Pancreas (tissue), 10 donors: ENCODE data around the gene CLCN6. TPM values are rescaled to one million over a fixed set of nuclear protein-coding genes. Genes with fewer than 3 reads are reported as not detected.

ENCODE experiments used
- ATAC-seq, 4 donors: fragments of 200-7000 bp; cut with Tn5 transposase; one replicate each; pipeline versions ENCODE4 v1.8.0 to v1.9.1; 2020; ENCODE audit warnings: mild to moderate bottlenecking in 4 of 4, moderate library complexity in 4 of 4
- DNase-seq, 6 donors: peaks; one replicate each; pipeline ENCODE4 v3.0.0-alpha.2; 2020
- FAIRE-seq: peaks from 2 replicates; lab custom pipeline; 2012; peaks lifted over from hg19 to GRCh38; lab: Jason Lieb, UNC
- H3K27ac ChIP-seq, 4 donors: fragments of 200-600 bp; sonication (generic); 1 replicate in 3 of 4; 2 replicates in 1 of 4; pipeline versions ENCODE4 v1.5.0 to v1.8.0; 2020
- H3K27me3 ChIP-seq, 4 donors: fragments of 200-600 bp; one replicate each; pipeline ENCODE4 v1.8.0; 2021
- H3K36me3 ChIP-seq, 3 donors: fragments of 200-600 bp; sonication (generic) in 1 of 3; one replicate each; pipeline versions ENCODE4 v1.5.0 to v1.8.0; 2020 to 2021
- H3K4me1 ChIP-seq, 3 donors: fragments of 200-600 bp; one replicate each; pipeline ENCODE4 v1.8.0; 2021
- H3K4me3 ChIP-seq, 4 donors: fragments of 200-600 bp; sonication (generic) in 2 of 4; one replicate each; pipeline versions ENCODE4 v1.5.0 to v1.8.0; 2020 to 2021
- H3K9me3 ChIP-seq, 4 donors: fragments of 200-600 bp; one replicate each; pipeline ENCODE4 v1.8.0; 2021
- WGBS, 2 donors: extraction: QIAGEN DNeasy Blood & Tissue Kit; methylation state at CpG; one replicate each; pipeline ENCODE4 v1.1.7; 2013; 5-methylcytosine and 5-hydroxymethylcytosine counted together
- intact Hi-C, 3 donors: fragments of 100-400 bp; cut with DNase I; formaldehyde crosslinking; loops; one replicate each; pipeline versions ENCODE4 v1.11.1 to v1.14.2; 2022
- polyA plus RNA-seq, 2 donors: library from polyadenylated mRNA; stranded (reverse); fragments of 200-250 nt; gene quantifications; one replicate each; pipeline ENCODE4 v1.2.3, GENCODE V29; 2013
- total RNA-seq, 6 donors: library from RNA; stranded (reverse); fragmentation: NEBNext Ultra II Directional in 4 of 6; extraction: Animal tissue kit (Norgen Biotek cat#: 25700) in 4 of 6; gene quantifications; one replicate each; pipeline versions ENCODE4 v1.2.1 to v1.2.4, GENCODE V29; 2021 to 2023
- TF ChIP-seq, protein P1 (sequence below), 4 donors: fragments of 200-600 bp; sonication (generic) in 3 of 4; IDR thresholded peaks; one replicate each; pipeline versions ENCODE4 v1.5.0 to v1.8.0; 2021; ENCODE audit warnings: antibody characterized with exemption in 4 of 4
- donor health status: healthy with polysubstance abuse.
- donor health status: DM: no; HTN: no; CAD: no; lungs with moderate emphysema.
- donor health status: DM: no; HTN: no; CAD: no.
- donor health status: control.
- donor health status: control.
- donor health status: Bipolar disorder and iron deficiency.
- donor health status: DM: yes; HTN: yes; CAD: no.
- donor health status: DM: no; HTN: no; CAD: no.
- donor health status: DM: no; HTN: no; CAD: no.
- donor health status: DM: yes; HTN: yes; CAD: no.

CLCN6 gene
- total and polyA plus RNA-seq, 8 donors = 4.3 to 16.8 (median 7.6) TPM

DNA sequence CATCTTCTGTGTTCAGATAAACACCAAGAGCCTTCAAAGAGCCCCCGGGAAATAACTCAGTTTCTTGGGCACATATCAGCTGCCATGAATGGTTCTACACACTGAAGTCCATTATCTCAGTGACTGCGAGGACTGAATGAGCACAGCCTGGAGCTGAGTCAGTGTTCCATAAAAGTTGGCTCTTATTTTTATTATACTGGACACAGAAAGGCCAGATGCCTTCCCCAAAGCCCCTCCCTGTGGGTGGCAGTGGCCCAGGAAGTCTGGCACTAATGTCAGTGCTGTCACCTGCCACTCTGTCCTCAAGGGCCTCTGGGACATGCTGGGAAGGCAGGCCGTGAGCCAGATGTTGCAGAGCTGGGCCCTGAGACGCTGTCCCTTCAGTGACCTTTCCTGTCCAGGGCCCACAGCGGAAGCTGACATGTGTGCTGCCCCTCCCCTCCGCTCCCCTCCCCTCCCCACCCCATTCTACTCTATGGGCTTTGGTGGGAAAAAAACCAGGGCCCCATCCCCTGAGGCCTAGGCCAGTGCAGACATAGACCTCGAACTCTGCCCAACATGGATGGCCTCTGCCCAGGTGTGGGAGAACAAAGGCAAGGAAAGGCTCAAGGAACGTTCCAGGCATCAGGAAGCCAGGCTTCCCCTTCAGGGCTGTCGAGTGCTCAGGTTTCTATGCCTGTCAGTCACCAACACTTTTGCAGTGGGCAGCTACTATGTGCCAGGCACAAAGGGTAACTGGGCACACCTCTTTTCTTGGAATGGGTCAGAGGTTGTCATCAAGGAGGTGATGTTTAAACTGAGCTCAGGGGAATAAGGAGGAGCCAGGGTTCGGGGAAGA is 75.1 kb downstream of the CLCN6 start:
- Histone ChIP-seq H3K4me1 (peaks cover 0 to 8% (median 6%) of the 10 kb centered on the region in 3 donors), H3K27me3 (no peaks in the 10 kb centered on the region), H3K9me3 (no peaks in the 10 kb centered on the region), H3K27ac (no peak overlapping the region), H3K4me3 (no peak overlapping the region), H3K36me3 (no peaks in the 10 kb centered on the region)
- intact Hi-C loops = no loop called here
- DNase-seq (no peak), FAIRE-seq (no peak), ATAC-seq (no peak)
- 56 to 63% methylated on average over 10 of the region's 10 CpGs for WGBS, 2 donors
- TF ChIP-seq, protein P1, sequence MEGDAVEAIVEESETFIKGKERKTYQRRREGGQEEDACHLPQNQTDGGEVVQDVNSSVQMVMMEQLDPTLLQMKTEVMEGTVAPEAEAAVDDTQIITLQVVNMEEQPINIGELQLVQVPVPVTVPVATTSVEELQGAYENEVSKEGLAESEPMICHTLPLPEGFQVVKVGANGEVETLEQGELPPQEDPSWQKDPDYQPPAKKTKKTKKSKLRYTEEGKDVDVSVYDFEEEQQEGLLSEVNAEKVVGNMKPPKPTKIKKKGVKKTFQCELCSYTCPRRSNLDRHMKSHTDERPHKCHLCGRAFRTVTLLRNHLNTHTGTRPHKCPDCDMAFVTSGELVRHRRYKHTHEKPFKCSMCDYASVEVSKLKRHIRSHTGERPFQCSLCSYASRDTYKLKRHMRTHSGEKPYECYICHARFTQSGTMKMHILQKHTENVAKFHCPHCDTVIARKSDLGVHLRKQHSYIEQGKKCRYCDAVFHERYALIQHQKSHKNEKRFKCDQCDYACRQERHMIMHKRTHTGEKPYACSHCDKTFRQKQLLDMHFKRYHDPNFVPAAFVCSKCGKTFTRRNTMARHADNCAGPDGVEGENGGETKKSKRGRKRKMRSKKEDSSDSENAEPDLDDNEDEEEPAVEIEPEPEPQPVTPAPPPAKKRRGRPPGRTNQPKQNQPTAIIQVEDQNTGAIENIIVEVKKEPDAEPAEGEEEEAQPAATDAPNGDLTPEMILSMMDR (IDR thresholded peaks at IDR 0.05) = no peak

DNA sequence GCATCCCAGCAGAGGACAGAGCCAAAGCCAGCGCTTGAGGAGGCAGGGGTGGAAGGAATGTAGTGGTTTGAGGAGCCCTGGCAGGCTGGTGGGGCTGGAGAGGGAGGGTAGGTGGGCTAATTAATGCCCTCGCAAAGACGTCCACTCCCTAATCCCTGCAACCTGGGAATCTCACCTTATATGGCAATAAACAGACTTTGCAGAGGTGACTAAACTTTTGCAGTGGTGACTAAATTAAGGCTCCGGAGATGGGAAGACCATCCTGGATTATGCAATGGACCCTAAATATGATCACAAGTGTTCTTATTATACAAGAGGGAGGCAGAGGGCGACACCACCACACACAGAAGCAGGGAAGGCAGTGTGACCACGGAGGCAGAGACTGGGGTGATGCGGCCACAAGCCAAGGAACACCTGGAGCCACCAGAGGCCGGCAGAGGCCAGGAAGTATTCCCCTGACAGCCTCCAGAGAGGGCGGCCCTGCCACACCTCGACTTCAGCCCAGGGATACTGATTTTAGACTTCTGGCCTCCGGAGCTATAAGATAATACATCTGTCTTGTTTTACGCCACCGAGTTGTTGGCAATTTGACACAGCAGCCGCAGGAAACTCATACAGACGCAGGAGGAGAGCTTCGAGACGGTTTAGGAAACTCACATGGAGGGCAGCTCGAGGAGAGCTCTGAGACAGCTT is 75.9 kb downstream of the CLCN6 start:
- H3K27me3 ChIP-seq = no peaks in the 10 kb centered on the region
- 85 to 86% methylated on average over 18 of the region's 18 CpGs for WGBS, 2 donors
- H3K27ac ChIP-seq = no peak overlapping the region
- H3K36me3 ChIP-seq = no peaks in the 10 kb centered on the region
- no peak overlapping the region for H3K4me3 ChIP-seq
- intact Hi-C loops = no loop called here
- no peaks in the 10 kb centered on the region for H3K9me3 ChIP-seq
- DNase-seq = no peak
- ATAC-seq = no peak
- FAIRE-seq = no peak
- TF ChIP-seq, protein P1 (IDR thresholded peaks at IDR 0.05) = no peak
- peaks cover 0 to 8% (median 6%) of the 10 kb centered on the region in 3 donors for H3K4me1 ChIP-seq

DNA sequence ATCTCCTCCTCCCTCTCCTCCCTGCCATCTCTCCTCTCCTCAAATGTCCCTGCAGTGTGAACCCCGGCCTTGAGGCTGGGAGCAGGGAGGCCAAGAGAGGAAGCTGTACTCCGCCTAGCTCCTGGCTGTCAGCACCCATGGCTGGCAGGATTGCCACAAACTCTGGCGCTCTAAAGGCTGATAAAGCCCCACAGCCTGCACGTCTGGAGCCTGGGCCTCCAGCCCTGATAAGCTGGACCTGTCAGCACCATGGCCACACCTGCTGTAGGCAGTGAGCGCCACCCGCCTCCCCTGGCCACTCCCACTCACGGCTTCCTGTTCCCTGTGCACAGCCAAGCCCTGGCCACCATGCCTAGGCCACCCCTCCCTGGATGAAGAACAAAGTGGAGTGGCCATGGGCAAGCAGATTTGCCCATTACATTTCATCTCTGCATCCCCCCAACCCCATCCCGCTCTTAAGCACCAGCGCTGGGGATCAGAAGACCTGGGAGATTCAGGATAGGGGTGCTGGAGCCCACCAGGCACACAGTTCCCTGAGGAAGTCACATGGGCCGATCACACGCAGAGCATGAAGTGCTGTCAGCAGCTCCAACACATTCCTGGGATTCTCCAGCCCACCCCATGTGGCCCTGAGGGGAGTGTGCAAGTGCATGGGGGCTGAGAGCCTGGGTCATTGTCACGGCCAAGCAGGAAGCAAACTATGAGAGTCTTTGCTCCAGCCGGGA is 77.0 kb downstream of the CLCN6 start:
- no peaks in the 10 kb centered on the region for H3K9me3 ChIP-seq
- TF ChIP-seq, protein P1 (IDR thresholded peaks at IDR 0.05) = no peak
- peaks cover 0 to 8% (median 6%) of the 10 kb centered on the region in 3 donors for H3K4me1 ChIP-seq
- no peak overlapping the region for H3K4me3 ChIP-seq
- WGBS, 2 donors = 32 to 36% methylated on average over 13 of the region's 13 CpGs
- peak; percentile 92 to 100 (median 99) for ATAC-seq
- no peaks in the 10 kb centered on the region for H3K27me3 ChIP-seq
- DNase-seq = peak; percentile 76 to 94 (median 84)
- intact Hi-C loops = no loop called here
- H3K36me3 ChIP-seq = no peaks in the 10 kb centered on the region
- H3K27ac ChIP-seq = no peak overlapping the region
- no peak for FAIRE-seq

DNA sequence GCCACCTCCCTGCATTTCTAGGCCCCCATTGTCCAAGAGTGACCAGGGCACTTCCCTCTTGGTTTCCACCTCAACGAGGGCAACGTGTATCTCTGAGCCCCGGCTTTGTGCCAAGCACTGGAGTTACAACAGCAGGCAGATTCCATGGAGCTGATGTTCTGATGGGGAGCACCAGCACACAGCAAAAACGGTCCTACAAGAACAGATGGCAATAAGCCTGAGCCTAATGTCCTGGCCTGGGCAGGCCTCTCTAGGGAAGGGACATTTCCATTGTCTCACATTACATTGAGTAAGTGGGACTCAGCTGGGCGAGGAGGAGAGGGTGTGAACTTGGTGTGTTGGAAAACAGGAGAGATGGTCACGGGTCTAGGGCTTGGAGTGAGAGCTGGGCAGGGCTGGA is 79.9 kb downstream of the CLCN6 start:
- intact Hi-C loops = no loop called here
- Histone ChIP-seq H3K9me3 (no peaks in the 10 kb centered on the region), H3K27ac (no peak overlapping the region), H3K4me1 (peaks cover 0 to 8% (median 6%) of the 10 kb centered on the region in 3 donors), H3K27me3 (no peaks in the 10 kb centered on the region), H3K4me3 (no peak overlapping the region), H3K36me3 (no peaks in the 10 kb centered on the region)
- ATAC-seq = no peak
- TF ChIP-seq, protein P1 (IDR thresholded peaks at IDR 0.05) = no peak
- WGBS, 2 donors = 57 to 67% methylated on average over 6 of the region's 6 CpGs
- no peak for DNase-seq
- no peak for FAIRE-seq
